Esophagus mucosa (tissue), 1 donor: ENCODE measurements around the gene IRF1. TPM values are rescaled to one million over a fixed set of nuclear protein-coding genes. Genes with fewer than 3 reads are reported as not detected.
"Not testable (repeated sequence)": the region's sequence is repeated elsewhere in the genome, so short reads cannot be mapped to it uniquely, and the experiment has no call there.

Experiments used
- ATAC-seq: fragments of 200-7000 bp; cut with Tn5 transposase; one replicate; pipeline ENCODE4 v1.9.1; 2020
- total RNA-seq: library from RNA; stranded (reverse); gene quantifications from one replicate; pipeline ENCODE4 v1.2.4, GENCODE V29; 2023
- donor health status: DM: yes; HTN: yes; CAD: no.

The IRF1 gene, protein sequence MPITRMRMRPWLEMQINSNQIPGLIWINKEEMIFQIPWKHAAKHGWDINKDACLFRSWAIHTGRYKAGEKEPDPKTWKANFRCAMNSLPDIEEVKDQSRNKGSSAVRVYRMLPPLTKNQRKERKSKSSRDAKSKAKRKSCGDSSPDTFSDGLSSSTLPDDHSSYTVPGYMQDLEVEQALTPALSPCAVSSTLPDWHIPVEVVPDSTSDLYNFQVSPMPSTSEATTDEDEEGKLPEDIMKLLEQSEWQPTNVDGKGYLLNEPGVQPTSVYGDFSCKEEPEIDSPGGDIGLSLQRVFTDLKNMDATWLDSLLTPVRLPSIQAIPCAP
- 9.1 TPM for total RNA-seq

DNA sequence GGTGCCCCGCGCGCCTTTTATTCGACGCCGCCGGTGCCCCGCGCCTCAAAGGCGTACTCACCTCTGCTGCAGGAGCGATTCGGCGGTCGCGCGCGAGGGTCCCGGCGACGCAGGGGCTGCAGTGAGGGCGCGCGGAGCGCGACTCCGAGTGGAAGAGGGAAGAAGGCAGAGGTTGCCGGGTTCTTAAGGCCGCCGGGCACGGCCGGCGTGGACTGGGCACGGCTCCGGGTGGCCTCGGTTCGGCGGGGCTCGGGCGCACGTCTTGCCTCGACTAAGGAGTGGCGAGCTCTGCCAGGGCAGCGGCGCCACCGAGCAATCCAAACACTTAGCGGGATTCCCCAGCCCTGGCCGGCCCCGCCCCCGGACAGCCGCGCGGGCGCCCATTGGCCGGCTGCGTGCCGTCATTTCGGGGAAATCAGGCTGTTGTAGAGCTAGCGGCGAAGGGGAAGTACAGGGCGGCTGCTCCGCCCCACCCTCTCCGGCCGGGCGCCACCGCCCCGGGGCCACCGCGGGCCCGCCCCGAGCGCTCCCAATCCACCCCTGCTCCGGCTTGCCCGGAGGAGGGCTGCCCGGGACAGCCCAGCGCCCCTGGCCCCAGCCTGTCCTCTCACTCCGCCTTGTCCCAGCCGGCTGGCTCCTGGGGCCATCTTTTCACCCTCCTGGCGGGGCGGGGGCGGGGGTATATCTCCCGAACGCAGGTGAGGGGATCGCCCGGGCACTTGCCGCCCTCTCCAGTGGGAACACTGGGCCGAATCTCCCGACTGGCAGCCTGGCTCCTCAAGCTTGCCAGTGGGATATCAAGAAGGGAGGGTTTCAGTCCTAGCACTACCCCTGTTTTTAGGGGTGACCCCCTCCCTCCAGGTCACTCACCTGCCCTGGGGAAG, at the start of gene IRF1:
Gene IRF1, minus strand, starts transcription at position 290 of the 884 bp plus-strand sequence. CDS start 1,295 bp downstream, outside the sequence.
- peak; percentile 92 for ATAC-seq

DNA sequence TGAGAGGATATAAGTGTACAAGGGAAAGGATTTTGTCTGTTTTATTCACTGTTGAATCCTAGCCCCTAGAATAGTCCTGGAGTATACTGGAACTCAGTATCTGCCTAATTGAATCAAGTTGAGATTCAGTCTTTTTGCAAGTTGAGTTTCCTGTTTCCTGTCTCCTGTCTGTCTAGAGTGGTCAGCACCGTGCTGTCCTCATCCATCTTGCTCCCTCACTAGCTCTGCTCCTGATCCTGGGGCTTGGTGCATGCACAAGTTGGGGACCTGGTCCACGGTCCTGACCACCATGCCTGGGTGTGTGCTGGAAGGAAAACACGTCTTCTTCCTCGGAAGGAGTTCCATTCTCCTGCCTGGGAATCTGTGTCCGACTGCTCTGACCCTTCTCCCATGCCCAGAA, 49.6 kb upstream of the IRF1 start:
- no peak for ATAC-seq

DNA sequence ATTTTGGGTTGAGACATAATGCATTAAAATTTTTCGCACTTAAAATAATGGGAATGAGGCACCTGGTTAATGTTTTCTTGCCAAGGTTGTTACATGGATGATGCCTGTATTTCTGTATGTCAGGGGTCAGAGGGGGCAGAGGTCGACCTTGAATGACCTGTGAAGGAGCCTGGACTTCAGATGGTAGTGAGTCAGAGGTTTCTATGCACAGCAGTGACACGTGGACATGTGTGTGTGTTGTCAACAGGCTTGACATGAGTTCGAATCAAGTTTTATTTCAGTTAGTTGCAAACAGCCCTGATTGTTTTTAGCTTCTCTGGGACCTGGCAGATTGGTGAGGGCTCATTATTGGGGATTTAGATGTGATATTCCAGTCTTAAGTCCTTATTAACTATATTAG, 49.1 kb upstream of the IRF1 start:
- no peak for ATAC-seq

DNA sequence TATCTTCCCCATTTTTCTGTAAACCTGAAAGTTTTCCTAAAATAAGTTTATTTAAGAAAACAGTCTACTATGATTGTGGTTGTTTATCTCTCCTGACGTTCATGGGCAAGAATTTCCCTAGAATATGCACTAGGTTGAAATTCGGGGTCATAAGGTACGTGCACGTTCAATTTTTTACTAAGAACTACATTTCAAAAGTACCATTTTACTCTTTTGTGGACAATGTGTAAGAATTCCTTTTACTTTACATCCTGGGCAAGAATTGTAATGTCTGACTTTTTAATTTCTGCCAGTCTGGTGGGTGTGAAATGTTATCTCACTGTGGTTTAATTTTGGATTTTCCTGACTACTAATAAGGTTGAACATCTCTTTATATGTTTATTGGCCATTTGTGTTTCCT, 40.4 kb upstream of the IRF1 start:
- no peak for ATAC-seq

DNA sequence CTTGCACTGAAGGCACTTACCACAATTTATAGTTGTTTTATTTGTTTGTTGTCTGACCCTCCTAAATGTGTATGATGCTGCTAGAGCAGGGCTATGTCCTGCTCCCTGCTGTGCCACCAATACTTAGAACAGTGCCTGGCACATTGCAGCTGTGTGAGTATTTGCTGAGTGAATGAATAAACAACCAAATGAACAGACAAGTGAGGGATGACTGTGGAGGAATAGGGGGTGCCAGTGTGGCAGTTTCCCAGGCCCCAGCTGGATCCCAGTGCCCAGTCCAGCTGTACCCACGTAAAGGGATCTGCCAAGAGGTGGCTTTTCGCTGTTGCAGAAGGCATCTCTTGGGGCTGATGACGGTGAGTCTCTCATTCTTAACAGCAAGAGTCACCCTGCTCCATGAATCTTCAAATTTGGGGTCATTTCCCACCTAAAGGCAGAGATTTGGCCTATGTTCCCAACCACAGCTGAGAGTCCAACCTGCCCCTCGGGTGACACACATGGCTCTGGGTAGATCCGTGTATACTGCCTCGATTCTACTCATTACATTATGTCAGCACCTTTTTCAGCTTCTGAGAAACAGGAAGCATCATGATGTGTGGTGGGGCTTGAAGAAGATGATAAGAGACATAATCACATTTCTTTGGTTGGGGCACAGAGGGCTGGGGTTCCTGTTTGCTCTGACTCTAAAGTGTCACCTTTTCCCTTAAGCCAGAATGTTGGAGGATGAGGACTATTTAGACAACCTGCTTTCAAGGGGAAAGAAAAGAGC, 38.5 kb upstream of the IRF1 start:
- ATAC-seq: no peak

DNA sequence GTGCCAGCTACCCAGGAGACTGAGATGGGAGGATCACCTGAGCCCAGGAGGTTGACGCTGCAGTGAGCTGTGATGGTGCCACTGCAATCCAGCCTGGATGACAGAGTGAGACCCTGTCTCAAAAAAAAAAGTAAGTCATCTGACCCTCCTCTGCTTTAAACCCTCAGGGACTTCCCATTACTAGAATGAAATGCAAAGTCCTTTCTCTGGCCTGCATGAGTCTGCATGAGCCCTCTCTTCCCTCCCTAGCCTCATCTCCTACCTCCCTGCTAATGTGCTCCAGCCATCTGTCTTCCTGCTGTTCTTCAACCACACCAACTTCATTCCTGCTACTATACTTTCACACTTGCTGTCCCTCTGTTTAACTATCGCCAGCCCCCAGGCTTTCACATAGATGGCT, 37.4 kb upstream of the IRF1 start:
- ATAC-seq: no peak

DNA sequence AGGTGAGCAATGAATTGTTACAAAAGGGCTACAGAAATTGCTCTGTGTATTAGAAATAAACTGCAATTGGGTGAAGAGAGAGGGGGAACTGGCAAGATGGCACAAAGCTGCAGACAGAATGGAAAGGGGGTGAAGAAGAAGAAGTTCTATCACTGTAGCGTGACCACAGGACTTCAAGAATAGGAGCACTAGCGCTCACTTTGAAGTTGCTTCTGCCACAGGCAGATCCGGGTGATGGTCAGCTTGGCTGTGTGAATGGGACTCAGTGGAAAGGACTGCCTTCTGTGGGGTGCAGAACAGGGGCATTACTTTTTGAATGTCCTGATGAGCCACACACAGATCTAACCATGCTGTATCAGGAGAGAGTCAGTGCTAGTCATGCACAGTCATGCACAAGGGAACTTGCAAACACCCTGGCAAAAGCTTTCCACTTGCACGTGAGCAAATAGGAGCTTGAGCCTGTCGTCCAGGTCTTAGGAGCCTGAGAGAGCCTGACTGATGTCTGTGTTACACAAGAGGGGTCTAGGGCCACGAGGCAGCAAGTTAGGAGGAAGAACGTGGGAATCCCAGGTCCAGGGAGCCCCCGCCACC, 36.5 kb upstream of the IRF1 start:
- peak; percentile 49 for ATAC-seq

DNA sequence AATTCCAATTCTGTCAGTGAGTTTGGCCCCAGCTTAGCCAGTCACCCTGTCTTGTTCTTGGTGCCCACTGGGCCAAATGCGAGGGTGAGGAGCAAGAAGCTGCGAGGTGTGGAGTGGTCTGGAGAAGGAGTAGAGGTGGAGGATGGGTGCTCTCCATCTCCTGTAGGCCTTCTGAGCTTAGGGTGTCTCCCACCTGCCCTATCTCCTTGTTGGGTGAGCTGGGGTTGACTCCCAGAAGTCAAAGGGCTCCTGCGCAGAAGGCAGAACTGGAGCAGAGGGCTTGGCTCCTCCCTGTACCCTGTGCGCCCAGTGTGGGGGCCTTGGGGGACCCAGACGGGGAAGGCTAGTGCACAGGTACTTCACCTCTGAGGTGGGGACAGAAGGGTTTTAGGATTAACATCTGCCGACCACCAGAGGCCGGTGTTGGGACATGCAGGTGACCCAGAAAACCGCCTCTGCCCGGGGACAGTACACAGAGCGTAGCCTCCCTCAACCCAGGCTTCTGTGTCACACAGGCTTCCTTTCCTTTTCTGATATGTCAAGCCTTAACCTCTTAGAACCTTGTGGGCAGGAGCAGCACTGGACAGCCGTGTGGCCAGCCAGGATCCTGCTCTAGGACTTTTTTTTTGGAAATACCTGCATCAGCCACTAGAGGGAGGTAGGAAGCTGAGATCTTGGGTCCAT, 35.9 kb upstream of the IRF1 start:
- peak; percentile 79 for ATAC-seq

DNA sequence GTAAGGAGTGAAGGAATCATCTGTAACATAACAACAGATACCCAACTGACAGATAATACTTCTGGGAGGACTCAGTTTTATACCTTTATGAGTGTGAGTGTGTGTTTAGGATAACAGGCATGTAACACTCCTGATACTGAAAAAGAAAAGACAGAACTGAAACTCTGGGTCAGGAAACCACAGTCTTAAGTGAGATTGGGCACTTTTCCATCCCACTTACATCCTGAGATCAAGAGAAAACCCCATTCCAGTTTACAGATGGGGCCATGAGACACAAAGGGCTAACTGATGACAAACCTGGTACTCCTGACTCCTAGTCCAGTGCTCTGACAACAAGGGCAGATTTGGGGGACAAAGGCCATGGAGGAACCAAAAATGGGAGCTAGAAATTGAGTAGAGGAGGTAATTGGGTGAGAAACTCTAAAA, 34.7 kb upstream of the IRF1 start:
- ATAC-seq: no peak

DNA sequence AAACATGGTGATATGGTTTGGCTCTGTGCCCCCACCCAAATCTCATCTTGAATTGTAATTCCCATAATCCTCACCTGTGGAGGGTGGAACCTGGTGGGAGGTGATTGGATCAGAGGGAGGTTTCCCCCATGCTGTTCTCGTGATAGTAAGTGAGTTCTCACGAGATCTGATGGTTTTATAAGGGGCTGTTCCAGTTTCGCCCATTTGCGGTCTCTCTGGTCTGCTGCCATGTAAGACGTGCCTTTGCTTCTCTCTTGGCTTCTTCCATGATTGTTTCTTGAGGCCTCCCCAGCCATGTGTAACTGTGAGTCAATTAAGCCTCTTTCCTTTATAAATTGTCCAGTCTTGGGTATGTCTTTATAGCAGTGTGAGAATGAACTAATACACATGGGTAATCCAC, 34.3 kb upstream of the IRF1 start:
- not testable (repeated sequence) for ATAC-seq

DNA sequence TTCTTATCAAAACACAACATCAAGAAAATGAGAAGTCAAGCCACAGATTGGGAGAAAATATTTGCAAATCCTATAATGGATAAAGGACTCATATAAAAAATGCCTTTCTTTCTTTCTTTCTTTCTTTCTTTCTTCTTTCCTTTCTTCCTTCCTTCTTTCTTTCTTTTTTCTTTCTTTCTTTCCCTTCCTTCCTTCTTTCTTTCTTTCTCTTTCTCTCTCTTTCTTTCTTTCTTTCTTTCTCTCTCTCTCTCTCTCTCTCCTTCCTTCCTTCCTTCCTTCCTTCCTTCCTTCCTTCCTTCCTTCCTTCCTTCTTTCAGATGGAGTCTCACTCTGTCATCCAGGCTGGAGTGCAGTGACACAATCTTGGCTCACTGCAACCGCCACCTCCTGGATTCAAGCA, 31.5 kb upstream of the IRF1 start:
- not testable (repeated sequence) for ATAC-seq

DNA sequence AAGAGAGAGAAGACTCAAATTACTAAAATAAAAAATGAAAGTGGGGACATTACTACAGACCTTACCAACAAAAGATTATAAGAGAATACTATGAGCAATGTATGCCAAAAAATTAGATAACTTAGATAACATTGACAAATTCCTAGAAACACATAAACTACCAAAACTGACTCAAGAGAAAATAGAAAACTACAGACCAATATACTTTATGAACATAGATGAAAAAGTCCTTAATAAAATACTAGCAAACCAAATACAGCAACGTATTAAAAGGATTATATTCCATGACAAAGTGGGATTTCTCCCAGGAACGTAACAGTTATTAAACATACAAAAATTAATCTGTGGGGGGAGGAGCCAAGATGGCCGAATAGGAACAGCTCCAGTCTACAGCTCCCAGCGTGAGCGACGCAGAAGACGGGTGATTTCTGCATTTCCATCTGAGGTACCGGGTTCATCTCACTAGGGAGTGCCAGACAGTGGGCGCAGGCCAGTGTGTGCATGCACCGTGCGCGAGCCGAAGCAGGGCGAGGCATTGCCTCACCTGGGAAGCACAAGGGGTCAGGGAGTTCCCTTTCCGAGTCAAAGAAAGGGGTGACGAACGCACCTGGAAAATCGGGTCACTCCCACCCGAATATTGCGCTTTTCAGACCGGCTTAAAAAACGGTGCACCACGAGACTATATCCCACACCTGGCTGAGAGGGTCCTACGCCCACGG, 23.2 kb upstream of the IRF1 start:
- ATAC-seq: not testable (repeated sequence)

DNA sequence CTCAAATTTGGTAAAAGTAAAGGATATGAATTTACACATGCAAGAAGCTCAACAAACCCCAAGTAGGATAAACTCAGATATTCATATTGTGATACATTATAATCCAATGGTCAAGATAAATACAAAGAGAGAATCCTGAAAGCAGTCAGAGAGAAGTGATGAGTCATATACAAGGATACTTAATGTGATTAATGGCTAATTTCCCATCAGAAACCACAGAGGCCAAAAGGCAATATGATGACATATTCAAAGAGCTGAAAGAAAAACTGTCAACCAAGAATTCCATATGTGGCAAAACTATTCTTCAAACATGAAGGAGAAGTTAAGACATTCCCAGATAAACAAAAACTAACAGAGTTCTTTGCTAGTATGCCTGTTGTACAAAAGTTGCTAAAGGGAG, 19.5 kb upstream of the IRF1 start:
- ATAC-seq: peak; percentile 46

DNA sequence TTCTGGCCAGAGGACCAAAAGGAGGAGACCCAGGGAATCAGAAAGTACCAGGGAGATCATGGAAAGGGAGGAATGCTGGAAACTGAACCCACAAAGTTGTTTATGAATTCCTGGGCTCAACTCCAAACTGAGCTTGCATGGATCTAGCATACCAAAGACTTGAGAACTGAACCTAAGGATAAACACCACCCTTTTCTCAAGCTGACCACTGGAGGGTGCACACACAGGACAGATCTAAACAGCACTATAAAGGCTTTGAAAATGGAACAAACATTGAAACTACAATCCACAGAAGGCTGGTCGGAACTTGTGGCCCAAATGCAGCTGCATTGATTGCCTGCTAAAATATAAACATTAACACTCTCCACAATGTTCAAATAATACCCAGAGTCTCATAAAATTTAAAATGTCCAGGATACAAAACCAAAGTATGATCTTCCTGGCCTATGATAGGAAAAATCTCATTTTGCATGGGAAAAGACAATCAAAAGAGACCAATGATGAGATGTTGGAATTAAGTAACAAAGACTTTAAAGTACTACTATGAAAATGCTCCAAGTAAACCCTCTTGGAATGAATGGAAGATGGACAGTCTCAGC, 15.6 kb upstream of the IRF1 start:
- ATAC-seq: peak; percentile 34

DNA sequence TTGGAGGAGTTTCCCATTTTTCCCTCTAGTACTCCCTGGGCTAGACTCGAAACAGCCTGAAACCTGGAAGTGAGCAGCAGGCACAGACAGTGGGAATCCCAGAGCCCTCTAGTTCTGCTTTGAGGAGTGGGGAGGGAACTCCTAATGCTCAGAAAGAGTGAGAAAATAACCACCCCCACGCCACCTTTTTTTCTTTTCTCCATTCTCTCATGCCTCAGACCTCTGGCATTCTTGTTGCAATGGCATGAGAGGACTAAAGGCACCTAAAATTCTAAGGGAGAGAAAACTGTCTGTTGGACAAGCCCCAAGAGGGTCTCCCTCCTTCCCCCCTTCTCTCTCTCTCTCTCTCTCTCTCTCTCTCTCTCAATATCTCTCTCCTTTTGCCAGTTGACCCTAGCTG, 15.1 kb upstream of the IRF1 start:
- no peak for ATAC-seq

DNA sequence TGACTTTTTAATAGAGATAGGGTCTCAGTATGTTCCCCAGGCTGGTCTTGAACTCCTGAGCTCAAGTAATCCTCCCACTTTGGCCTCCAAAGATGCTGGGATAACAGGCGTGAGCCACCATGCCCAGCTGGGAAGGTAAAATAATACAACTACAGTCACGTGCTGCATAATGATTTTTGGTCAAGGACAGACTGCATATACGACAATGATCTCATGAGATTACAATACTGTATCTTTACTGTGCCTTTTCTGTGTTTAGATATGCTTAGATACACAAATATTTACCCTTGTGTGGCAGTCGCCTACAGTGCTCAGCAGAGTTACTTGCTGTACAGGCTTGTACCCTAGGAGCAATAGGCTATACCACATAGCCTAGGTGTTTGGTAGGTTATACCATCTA, 14.2 kb upstream of the IRF1 start:
- no peak for ATAC-seq

DNA sequence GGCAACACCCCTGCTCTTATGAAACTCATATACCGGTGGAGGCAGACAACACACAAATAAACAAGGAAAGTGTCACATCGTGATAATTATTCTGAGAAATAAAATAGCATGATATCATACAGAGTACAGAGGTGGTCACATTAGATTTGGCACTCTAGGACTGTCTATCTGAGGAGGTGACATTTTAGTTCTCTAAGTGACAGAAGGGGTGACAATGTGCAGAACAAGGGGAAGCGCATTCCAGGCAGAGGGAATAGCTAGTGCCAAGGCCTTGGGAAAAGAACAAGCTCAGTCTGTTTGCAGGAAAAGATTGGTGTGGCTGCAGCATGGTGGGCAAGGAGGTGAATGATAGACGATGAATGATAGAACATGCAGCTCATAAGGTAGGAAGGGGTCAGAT, 12.7 kb upstream of the IRF1 start:
- no peak for ATAC-seq

DNA sequence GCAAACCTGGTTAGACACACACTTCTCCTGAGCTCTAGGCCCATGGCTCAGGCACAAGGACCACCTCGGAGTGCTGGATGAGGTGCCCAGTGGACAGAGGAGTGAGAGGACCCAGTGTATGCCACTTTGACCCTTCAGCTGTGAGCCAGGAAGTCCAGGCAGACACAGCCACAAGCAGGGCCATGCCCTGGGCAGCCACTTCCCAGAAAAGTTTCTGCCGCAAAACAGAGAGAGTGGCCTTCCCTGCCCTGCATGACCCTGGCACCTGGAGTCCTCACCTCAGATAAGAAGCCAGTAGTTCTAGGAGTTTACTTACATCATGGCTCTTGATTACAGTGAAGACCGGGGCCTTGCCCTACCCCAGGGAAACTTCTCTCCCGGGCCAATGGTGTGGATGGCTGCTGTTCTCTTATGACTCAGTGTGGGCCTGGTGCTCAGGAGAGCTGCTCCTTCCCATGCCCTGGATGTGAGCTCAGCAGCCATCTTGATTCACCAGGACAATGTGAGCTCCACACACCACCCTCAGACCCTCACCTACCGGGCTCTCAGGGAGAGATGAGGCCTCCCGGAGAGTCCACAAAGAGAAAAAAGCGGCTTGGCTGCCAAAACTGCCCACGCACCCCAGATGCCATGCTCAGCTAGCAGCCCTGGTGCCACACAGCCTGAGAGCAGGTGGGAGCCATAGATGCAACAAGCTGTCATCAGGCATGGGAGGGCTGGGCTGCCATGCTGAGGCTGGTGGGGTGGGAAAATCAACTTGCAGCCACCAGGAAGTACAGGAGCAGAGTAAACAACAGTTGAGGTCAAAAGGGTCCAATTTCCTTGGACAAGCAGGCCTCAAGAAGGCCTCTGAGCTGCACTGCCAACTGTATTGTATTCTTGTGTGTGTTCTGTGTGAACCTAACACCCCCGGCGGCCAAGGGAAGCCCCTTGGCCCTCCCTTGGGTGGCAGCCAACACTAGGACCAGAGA, 11.7 kb upstream of the IRF1 start:
- no peak for ATAC-seq

DNA sequence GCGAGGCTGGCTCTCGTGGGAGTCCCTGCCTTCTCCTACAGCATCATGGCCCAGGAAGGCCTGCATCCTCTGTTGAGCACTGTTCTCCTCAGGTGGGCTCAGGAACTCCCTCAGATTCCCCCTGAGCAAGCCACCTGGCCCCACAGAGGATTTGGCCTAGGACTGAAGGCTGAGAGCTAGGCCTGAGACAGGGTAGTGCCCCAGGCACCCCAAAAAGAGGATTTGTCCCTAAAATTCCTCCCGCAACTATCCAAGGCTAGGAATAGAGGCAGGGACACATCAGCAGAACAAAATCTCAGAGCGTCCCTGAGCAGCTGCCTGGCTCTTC, 11.0 kb upstream of the IRF1 start:
- ATAC-seq: no peak
